Fibroblast of mammary gland (primary cell): ENCODE measurements around the gene CNOT8.
A peak's percentile ranks its signal among the peaks of the same experiment; 100 is the strongest.

Experiments used
- DNase-seq: peaks from one replicate; pipeline ENCODE4 v3.0.0-alpha.2; 2010; ENCODE audit warnings: low read depth
- H3K4me3 ChIP-seq: 2 replicates; pipeline ENCODE4 v1.5.1; 2011; ENCODE audit warnings: low read depth, mild to moderate bottlenecking, low read length, moderate library complexity; ENCODE audit not compliant: control insufficient read depth
- TF ChIP-seq, protein P1 (sequence below): conservative IDR thresholded peaks from 2 replicates; pipeline ENCODE4 v1.5.1; 2011; ENCODE audit warnings: low read depth, low read length, inconsistent platforms; ENCODE audit not compliant: control insufficient read depth, insufficient read depth

The CNOT8 gene

DNA sequence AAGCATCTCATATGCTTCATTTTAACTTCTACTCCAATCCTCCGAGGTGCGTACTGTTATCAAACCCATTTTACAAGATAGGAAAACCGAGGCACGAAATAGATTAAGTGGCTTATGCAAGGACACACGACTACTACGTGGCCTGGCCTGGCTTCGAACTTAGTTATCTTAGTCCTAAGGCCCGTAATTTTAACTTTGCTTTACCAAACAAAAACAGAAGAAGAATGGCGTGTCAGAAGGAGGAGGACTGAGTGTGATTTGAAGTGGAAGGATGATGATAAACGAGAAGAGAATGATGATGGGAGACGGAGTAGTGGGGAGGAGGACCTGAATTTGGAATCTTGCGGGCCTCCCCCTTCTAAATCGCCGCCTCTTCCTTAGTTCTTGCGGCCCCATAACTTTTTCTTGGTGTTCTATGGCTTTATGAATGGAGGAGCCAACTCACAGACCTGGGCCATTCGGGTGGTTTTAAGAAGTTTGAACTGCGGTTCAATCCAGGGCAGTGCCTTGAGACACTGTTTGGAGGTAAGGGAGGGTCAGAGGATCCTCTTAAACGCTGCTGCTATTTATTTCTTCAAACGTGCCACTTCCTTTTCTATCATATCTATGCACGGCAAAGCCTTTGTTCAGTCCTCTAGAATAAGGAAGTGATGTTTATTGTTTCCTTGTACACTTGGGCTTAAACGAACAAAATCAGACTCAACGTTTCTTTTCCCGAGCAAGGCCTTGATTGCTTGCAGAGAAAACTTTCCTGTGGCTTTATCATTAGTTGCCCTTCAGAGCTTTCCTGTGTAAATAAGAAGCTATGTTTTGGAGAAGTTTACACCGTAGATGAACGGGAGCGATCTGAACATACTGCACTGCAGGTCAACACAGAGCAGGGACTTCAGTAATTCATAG, 795 bp downstream of the CNOT8 start:
- TF ChIP-seq, protein P1, sequence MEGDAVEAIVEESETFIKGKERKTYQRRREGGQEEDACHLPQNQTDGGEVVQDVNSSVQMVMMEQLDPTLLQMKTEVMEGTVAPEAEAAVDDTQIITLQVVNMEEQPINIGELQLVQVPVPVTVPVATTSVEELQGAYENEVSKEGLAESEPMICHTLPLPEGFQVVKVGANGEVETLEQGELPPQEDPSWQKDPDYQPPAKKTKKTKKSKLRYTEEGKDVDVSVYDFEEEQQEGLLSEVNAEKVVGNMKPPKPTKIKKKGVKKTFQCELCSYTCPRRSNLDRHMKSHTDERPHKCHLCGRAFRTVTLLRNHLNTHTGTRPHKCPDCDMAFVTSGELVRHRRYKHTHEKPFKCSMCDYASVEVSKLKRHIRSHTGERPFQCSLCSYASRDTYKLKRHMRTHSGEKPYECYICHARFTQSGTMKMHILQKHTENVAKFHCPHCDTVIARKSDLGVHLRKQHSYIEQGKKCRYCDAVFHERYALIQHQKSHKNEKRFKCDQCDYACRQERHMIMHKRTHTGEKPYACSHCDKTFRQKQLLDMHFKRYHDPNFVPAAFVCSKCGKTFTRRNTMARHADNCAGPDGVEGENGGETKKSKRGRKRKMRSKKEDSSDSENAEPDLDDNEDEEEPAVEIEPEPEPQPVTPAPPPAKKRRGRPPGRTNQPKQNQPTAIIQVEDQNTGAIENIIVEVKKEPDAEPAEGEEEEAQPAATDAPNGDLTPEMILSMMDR, result no peak
- H3K4me3 ChIP-seq, result peak overlapping the region; percentile 90
- no peak for DNase-seq

DNA sequence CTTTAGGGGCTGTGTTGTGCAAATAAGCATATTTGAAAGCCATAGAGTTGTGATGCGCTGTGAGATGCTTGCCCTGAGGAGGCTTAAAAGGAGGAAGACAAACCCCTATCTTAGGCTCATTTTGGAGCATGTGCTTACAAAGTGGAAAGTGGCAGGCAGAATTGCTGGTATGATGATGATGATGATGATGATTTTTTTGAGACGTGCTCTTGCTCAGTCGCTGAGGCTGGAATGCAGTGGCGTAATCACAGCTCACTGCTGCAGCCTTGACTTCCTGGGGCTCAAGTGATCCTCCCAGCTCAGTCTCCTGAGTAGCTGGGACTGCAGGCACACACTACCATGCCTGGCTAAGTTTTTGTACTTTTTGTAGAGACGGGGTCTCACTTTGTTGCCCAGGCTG, 1.7 kb downstream of the CNOT8 start:
- peak; percentile 63 for DNase-seq
- TF ChIP-seq, protein P1, result no peak

DNA sequence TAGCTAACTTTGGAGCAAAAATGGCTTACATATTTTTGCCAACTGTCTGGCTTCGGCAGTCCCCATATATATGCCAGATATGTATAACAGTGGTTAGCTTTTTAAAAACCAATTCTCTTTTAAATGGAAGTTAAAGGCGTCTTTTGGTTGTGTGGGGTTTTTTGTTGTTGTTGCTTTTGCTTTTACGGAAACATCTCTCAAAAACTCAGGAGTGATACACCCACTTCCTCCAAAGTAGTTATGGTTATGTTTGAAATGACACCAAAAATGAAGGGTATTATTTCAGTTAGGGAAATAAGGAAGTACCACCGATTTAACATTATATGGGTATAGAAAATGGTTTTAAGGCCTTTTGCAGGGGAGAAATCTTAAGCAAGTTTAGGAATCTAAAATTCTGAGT, 2.3 kb downstream of the CNOT8 start:
- TF ChIP-seq, protein P1, result no peak
- peak overlapping the region; percentile 90 for H3K4me3 ChIP-seq
- DNase-seq, result no peak

More for the DNA sequence above, 1.7 kb downstream of the CNOT8 start:
- peak overlapping the region; percentile 90 for H3K4me3 ChIP-seq

DNA sequence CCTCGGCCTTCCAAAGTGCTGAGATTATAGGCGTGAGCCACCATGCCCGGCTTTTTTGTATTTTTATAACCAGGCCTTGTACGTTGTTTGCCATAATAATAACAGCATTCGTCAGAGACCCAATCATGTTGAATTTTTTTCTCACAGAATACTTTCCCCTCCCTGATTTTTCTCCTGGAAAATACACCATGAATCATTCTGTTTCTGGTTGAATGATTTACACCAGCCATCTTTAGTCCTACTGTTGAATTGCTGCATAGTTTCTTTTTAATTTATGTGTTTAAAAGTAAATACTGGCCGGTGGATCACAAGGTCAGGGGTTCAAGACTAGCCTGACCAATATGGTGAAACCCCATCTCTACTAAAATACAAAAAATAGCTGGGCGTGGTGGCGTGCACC, 3.5 kb downstream of the CNOT8 start:
- H3K4me3 ChIP-seq, result no peak overlapping the region
- TF ChIP-seq, protein P1, result no peak
- no peak for DNase-seq

DNA sequence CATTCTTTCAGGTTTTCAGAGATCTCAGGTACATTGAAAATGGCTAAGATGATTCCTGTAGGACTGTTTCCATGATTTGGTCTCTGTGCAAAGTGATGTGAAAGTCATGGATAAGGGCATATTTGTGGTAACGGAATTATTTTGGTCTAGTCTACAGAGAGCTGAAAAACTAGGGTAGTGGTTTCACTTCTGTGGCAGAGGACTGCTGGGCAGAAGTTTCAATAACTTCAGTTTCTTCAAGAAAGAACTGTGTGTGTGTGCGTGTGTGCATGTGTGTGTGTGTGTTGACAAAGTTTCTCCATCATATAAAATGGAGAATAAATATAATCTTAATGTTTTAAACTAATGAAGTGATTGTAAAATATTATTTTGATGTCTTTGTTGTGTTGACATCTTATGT, 4.3 kb downstream of the CNOT8 start:
- DNase-seq, result no peak
- TF ChIP-seq, protein P1, result no peak

DNA sequence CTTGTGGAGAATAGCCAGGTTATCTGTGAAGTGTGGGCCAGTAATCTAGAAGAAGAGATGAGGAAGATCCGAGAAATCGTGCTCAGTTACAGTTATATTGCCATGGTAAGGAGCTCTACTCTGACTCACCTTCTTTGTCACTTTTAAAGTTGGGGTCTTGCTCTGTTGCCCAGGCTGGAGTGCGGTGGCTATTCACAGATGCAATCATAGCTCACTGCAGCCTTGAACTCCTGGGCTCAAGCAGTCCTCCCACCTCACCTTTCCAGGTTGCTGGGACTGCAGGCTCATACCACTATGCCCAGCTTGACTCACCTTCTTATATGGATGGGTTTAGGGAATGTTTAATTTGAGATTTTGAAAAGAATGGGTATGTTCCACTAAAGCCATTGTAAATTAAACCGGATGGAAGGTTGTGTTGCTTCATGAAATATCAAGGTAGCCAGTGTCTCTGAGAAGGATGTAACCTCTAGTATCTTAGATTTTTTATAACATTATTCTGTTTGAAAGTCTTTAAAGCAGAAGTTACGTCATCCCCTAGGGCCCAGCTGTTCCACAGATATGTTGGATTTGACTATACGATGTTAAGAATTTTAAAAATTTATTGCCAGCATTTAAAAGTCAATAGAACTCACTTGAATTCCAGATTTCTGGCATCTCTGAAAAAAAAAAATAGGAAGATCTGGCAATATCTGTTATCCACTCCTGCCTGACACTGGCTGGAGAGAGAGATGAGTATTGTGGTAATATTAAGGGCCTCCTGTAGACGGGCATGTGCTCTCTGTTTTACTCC, 5.1 kb downstream of the CNOT8 start:
- H3K4me3 ChIP-seq, result no peak overlapping the region
- no peak for DNase-seq
- TF ChIP-seq, protein P1, result no peak

More for the DNA sequence above, 4.3 kb downstream of the CNOT8 start:
- no peak overlapping the region for H3K4me3 ChIP-seq
